ENCODE measurements around the gene SFRP5. TPM values are rescaled to one million over a fixed set of nuclear protein-coding genes. Genes with fewer than 3 reads are reported as not detected.

SFRP5 gene
- total RNA-seq, 1 experiment from 2014 or later: not detected

DNA sequence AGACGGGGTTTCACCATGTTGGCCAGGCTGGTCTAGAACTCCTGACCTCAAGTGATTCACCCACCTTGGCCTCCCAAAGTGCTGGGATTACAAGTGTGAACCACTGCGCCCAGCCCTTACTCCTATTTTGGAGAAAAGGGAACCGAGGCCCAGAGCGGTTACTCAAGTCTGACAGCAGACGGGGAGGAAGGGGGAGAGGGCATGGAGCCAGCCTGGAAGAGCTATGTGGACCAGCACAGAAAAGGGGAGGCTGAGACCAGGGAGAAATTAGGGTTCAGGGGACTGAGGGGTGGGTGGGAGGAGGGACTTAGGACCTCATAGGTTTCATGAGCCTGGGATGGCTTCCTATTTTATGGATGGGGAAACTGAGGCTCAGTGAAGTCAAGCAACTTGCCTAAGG lies 1.5 kb downstream of the SFRP5 start:
- H2AFZ ChIP-seq (ENCODE audit: low read depth, low read length, poor library complexity, severe bottlenecking): no peak overlapping the region
- ATAC-seq (no peak), DNase-seq (ENCODE audit: low read depth, low spot score) (no peak)
- H3K9me3 ChIP-seq (ENCODE audit: control insufficient read depth in 1 of 2, insufficient read depth in 1 of 2, low read depth in 1 of 2, low read length in 2 of 2): no peaks in the 10 kb centered on the region
- intact Hi-C loops (cut with micrococcal nuclease): no loop called here
- no peaks in the 10 kb centered on the region for H3K27me3 ChIP-seq (ENCODE audit: insufficient read depth, low read length)
- H3K27ac ChIP-seq (ENCODE audit: low read depth, low read length): no peak overlapping the region
- H3K9ac ChIP-seq (ENCODE audit: low read length): no peak overlapping the region
- no peaks in the 10 kb centered on the region for H3K79me2 ChIP-seq (ENCODE audit: insufficient read depth, low read length)
- no peaks in the 10 kb centered on the region for H3K4me1 ChIP-seq (ENCODE audit: control insufficient read depth in 1 of 2, insufficient read depth in 2 of 2, low read length in 2 of 2)
- BruUV-seq (replicated peaks): no TSS peak
- H3K4me3 ChIP-seq (replicated peaks in 1 of 2; ENCODE audit: low read depth in 1 of 2, low read length in 2 of 2): no peak overlapping the region
- no peaks in the 10 kb centered on the region for H3K9me2 ChIP-seq (ENCODE audit: insufficient read depth)
- H4K20me1 ChIP-seq (ENCODE audit: insufficient read depth): no peaks in the 10 kb centered on the region
- no peak for TF ChIP-seq CEBPB (IDR thresholded peaks at IDR 0.05; ENCODE audit: low read depth)
- TF ChIP-seq SP1 (IDR thresholded peaks at IDR 0.05; ENCODE audit: low read depth): no peak
- no peak for TF ChIP-seq CBX3 (IDR thresholded peaks at IDR 0.05; ENCODE audit: low read depth)
- no peak for TF ChIP-seq EZH2 (IDR thresholded peaks at IDR 0.05)
- no peak for TF ChIP-seq ELF1 (IDR thresholded peaks at IDR 0.05; ENCODE audit: borderline replicate concordance, low read depth)
- TF ChIP-seq YY1 (IDR thresholded peaks at IDR 0.05; ENCODE audit: extremely low read depth, insufficient replicate concordance, low read depth, low read length): no peak
- no peak for TF ChIP-seq FOSL1 (IDR thresholded peaks at IDR 0.05; ENCODE audit: low read depth)
- no peak for TF ChIP-seq EGR1 (IDR thresholded peaks at IDR 0.05; ENCODE audit: low read depth)
- TF ChIP-seq, protein P1, sequence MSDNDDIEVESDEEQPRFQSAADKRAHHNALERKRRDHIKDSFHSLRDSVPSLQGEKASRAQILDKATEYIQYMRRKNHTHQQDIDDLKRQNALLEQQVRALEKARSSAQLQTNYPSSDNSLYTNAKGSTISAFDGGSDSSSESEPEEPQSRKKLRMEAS (IDR thresholded peaks at IDR 0.05): no peak
- TF ChIP-seq SRF (IDR thresholded peaks at IDR 0.05; ENCODE audit: low read depth): no peak
- TF ChIP-seq POLR2A (IDR thresholded peaks at IDR 0.05; ENCODE audit: borderline replicate concordance, extremely low read depth, insufficient read depth, insufficient read length): no peak
- no peak for TF ChIP-seq EZH2phosphoT487 (IDR thresholded peaks at IDR 0.05; ENCODE audit: borderline replicate concordance)
- TF ChIP-seq JUND (IDR thresholded peaks at IDR 0.05): no peak
- POLR2A ChIA-PET: no interaction called here
- no peaks in the 10 kb centered on the region for H3K36me3 ChIP-seq (ENCODE audit: control insufficient read depth in 1 of 2, insufficient read depth in 2 of 2, low read length in 2 of 2)
- CTCF ChIA-PET: no interaction called here
- no peak overlapping the region for H3K4me2 ChIP-seq (ENCODE audit: low read length)
- RAD21 ChIA-PET (ENCODE audit: low non-redundant PET in 1 of 2, low total read pairs in 2 of 2, uncharacterized antibody in 2 of 2, unreplicated experiment in 2 of 2): no interaction called here

Measured in HCT116 (cell line).